Measurements from ENCODE around the gene YBEY.

YBEY gene

GRCh38 chr21:46289655-46290179, 3.6 kb downstream of the YBEY start:
- TF ChIP-seq CTCF (IDR thresholded peaks at IDR 0.05; ENCODE audit: insufficient read depth, low read depth, low read length, missing control alignments): no peak

GRCh38 chr21:46291561-46291960, 5.4 kb downstream of the YBEY start:
- TF ChIP-seq CTCF (IDR thresholded peaks at IDR 0.05; ENCODE audit: insufficient read depth, low read depth, low read length, missing control alignments): no peak
- DNase-seq (ENCODE audit: low read depth): no peak
- H3K4me3 ChIP-seq (ENCODE audit: low read depth, low read length): no peak overlapping the region

More at GRCh38 chr21:46289655-46290179, 3.6 kb downstream of the YBEY start:
- peak; percentile 30 for DNase-seq (ENCODE audit: low read depth)
- no peak overlapping the region for H3K4me3 ChIP-seq (ENCODE audit: low read depth, low read length)

GRCh38 chr21:46294647-46295176, 8.6 kb downstream of the YBEY start:
- peak; percentile 49 for DNase-seq (ENCODE audit: low read depth)
- TF ChIP-seq CTCF (IDR thresholded peaks at IDR 0.05; ENCODE audit: insufficient read depth, low read depth, low read length, missing control alignments): no peak

DNA sequence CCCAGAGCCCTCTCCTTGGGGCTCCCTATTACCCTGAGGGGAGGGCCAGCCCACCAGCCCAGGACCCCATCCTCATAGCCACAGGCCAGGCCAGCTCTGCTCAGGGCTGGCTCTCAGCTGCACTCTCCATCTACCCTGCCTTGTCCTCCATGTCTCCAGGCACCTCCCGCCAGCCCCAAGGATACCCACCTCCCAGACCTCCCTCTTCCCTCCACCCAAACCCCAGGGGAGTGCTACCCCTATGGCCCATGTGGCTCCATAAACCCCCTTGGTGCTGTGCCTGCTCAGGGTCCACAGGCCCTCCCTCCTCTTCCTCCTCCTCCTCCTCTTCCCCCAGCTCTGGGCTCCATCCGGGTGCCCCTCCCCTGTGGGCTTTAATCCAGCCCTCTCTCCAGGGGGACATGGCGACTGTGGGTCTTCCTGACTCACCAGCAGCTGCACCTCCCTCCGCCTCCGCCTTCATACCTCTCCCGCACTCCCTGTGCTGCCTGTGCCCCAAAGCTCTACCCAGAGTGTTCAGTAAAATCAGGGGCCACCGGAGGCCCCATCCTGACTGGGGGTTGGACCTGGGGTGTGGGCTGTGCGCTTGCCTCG, 9.1 kb downstream of the YBEY start:
- TF ChIP-seq CTCF (IDR thresholded peaks at IDR 0.05; ENCODE audit: insufficient read depth, low read depth, low read length, missing control alignments): no peak
- no peak for DNase-seq (ENCODE audit: low read depth)
- no peak overlapping the region for H3K4me3 ChIP-seq (ENCODE audit: low read depth, low read length)

More at GRCh38 chr21:46294647-46295176, 8.6 kb downstream of the YBEY start:
- no peak overlapping the region for H3K4me3 ChIP-seq (ENCODE audit: low read depth, low read length)

DNA sequence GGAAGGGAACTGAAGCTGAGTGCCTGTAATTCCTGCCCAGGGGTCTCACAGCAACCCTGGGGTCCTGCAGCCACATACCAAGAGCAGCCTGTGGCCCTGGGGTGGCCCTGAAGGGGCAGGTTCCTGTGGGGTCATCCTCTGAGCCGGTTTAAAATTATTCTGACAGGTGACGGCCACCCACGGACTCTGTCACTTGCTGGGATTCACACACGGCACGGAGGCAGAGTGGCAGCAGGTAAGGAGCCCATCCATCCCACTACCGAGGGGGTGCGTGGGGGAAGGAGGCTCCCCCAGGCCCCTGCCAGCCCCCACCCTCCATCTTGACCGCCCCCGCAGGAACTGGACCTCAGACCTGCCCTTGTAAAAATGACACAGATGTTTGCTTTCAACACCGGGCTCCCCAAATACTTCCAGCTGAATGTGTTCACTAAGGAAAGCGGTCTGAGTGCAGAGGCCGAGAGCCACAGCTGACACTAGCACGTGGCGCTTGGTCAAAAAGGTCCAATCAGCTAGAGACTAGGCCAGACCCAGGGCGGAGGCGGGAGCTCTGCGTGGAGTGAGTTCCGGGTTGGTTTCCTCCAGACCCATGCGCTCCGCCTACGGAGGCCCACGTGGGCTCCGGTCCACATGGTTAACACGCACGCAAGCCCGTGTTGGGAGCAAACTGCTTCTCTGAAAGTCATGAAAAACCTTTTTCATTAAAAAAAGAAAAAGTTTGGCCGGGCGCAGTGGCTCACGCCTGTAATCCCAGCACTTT, 10.0 kb downstream of the YBEY start:
- no peak for TF ChIP-seq CTCF (IDR thresholded peaks at IDR 0.05; ENCODE audit: insufficient read depth, low read depth, low read length, missing control alignments)
- DNase-seq (ENCODE audit: low read depth): no peak
- H3K4me3 ChIP-seq (ENCODE audit: low read depth, low read length): no peak overlapping the region

GRCh38 chr21:46297338-46298271, 11.5 kb downstream of the YBEY start:
- DNase-seq (ENCODE audit: low read depth): no peak
- no peak overlapping the region for H3K4me3 ChIP-seq (ENCODE audit: low read depth, low read length)

More at GRCh38 chr21:46297338-46298271, 11.5 kb downstream of the YBEY start:
- TF ChIP-seq CTCF (IDR thresholded peaks at IDR 0.05; ENCODE audit: insufficient read depth, low read depth, low read length, missing control alignments): no peak
